ENCODE results near the gene MRPL11. TPM values are rescaled to one million over a fixed set of nuclear protein-coding genes. Genes with fewer than 3 reads are reported as not detected.

MRPL11 gene
- total RNA-seq, 1 donor, result 40.0 TPM

DNA sequence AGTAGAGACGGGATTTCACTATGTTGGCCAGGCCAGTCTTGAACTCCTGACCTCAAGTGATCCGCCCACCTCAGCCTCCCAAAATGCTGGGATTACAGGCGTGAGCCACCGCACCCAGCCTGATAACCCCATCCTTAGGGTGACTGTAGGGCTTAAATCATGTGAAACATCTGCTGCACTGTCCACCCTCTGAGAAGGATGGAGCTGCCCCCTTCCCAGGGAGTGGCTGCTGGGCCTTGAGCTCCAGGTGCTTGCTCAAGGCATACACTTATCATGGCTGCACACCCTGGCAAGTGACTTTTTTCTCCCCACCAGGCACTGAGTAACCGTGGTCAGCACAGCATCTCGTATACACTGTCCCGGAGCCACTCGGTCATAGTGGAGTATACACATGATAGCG is 33.4 kb upstream of the MRPL11 start:
- DNase-seq (ENCODE audit: low read depth), result no peak
- H3K4me3 ChIP-seq (ENCODE audit: low read depth, low read length), result no peak overlapping the region
- TF ChIP-seq CTCF (IDR thresholded peaks at IDR 0.05; ENCODE audit: insufficient read depth, low read length), result no peak

GRCh38 chr11:66471142-66471541 is 32.5 kb upstream of the MRPL11 start:
- no peak for DNase-seq (ENCODE audit: low read depth)
- no peak overlapping the region for H3K4me3 ChIP-seq (ENCODE audit: low read depth, low read length)
- TF ChIP-seq CTCF (IDR thresholded peaks at IDR 0.05; ENCODE audit: insufficient read depth, low read length), result no peak

DNA sequence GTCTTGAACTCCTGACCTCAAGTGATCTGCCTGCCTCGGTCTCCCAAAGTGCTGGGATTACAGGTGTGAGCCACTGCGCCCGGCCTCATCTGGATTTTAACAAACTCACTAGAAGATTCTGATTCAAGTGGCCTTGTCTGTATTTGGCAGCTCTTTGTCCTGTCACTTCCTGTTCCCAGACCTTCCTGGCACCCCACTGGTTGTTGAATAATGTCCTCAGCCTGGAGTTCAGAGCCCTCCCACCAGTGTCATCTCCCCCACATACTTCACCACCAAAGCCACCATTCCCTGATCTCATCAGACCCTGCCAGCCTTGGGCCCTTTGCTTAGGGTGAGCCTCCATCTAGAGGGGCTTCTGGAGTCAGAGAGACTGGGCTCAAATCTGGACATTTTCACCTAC is 31.4 kb upstream of the MRPL11 start:
- no peak overlapping the region for H3K4me3 ChIP-seq (ENCODE audit: low read depth, low read length)
- TF ChIP-seq CTCF (IDR thresholded peaks at IDR 0.05; ENCODE audit: insufficient read depth, low read length), result no peak
- no peak for DNase-seq (ENCODE audit: low read depth)

GRCh38 chr11:66469441-66469840 is 30.8 kb upstream of the MRPL11 start:
- TF ChIP-seq CTCF (IDR thresholded peaks at IDR 0.05; ENCODE audit: insufficient read depth, low read length), result no peak
- H3K4me3 ChIP-seq (ENCODE audit: low read depth, low read length), result no peak overlapping the region
- no peak for DNase-seq (ENCODE audit: low read depth)

DNA sequence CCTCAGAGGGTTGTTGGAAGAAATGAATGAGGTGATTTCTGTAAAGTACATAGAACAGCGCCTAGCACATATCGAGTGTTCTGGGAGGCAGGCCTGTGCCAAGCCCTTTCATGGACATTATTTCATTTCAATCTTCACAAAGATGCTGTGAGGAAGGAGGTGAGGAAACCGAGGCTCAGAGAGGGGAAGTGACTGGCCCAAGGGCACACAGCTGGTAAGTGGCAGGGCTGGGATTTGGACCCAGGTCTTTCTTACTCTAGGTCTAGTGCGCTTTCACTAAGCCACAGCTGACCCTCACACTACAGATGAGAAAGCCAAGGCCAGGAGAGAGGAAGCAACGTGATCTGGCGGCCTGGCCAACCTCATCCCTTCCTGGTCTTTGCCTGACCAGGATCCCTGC is 30.0 kb upstream of the MRPL11 start:
- no peak for DNase-seq (ENCODE audit: low read depth)
- H3K4me3 ChIP-seq (ENCODE audit: low read depth, low read length), result no peak overlapping the region
- TF ChIP-seq CTCF (IDR thresholded peaks at IDR 0.05; ENCODE audit: insufficient read depth, low read length), result no peak

- DNase-seq (ENCODE audit: low read depth), result no peak
- peak overlapping the region; percentile 74 for H3K4me3 ChIP-seq (ENCODE audit: low read depth, low read length)
- no peak for TF ChIP-seq CTCF (IDR thresholded peaks at IDR 0.05; ENCODE audit: insufficient read depth, low read length)
Observed at GRCh38 chr11:66467756-66468155, 29.1 kb upstream of the MRPL11 start.

GRCh38 chr11:66467034-66467659 is 28.5 kb upstream of the MRPL11 start:
- TF ChIP-seq CTCF (IDR thresholded peaks at IDR 0.05; ENCODE audit: insufficient read depth, low read length), result peak; percentile 22
- DNase-seq (ENCODE audit: low read depth), result peak; percentile 15
- H3K4me3 ChIP-seq (ENCODE audit: low read depth, low read length), result peak overlapping the region; percentile 74
